WI38 (cell line): ENCODE data around the gene TMED10.

Experiments
- H3K4me3 ChIP-seq: 2 replicates; pipeline ENCODE4 v1.5.1; 2011; ENCODE audit warnings: low read depth, mild to moderate bottlenecking, control low read depth, low read length
- TF ChIP-seq, protein P1 (sequence below): IDR thresholded peaks from 2 replicates; pipeline ENCODE4 v1.5.1; 2012; ENCODE audit warnings: low read depth, mild to moderate bottlenecking, control low read depth, low read length

TMED10 gene

DNA sequence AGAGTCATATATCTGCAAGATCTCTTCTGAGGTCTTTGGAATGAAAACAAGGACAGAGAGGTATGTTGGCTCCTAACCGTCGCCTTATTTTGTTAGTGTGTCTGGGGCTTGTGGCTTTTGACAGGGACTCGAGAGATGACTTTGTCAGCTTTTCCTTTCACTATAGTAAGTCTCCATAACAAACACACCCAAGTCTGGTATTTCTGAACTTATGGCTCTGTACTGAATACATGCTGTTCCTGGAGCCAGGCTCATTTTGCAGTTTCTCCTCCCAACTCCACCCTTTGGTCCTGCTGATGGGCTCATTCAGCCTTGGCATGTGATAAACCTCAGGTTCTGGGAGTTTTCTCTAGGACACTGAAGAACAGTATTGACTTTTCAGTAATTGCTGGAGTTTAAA lies 27.7 kb upstream of the TMED10 start:
- TF ChIP-seq, protein P1, sequence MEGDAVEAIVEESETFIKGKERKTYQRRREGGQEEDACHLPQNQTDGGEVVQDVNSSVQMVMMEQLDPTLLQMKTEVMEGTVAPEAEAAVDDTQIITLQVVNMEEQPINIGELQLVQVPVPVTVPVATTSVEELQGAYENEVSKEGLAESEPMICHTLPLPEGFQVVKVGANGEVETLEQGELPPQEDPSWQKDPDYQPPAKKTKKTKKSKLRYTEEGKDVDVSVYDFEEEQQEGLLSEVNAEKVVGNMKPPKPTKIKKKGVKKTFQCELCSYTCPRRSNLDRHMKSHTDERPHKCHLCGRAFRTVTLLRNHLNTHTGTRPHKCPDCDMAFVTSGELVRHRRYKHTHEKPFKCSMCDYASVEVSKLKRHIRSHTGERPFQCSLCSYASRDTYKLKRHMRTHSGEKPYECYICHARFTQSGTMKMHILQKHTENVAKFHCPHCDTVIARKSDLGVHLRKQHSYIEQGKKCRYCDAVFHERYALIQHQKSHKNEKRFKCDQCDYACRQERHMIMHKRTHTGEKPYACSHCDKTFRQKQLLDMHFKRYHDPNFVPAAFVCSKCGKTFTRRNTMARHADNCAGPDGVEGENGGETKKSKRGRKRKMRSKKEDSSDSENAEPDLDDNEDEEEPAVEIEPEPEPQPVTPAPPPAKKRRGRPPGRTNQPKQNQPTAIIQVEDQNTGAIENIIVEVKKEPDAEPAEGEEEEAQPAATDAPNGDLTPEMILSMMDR = no peak
- H3K4me3 ChIP-seq = no peak overlapping the region

DNA sequence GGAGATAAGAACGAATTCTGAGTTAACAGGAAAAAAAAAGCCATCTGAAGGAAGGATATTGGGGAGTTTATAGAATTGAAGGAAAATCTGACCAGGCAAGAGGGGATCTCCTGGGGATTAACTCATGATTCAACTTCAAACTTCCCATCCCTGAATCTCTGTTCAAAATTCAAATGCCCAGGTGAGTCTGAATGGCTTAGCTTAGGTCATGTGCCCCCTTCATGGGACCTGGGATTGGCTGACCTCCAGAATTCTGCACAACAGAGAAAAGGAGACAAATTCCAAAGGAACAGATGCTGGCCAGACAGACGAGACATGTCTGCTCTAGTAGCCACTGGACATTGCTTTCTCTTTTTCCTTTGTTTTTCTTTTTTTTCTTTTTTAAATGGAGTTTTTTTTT lies 26.2 kb upstream of the TMED10 start:
- TF ChIP-seq, protein P1 = no peak

DNA sequence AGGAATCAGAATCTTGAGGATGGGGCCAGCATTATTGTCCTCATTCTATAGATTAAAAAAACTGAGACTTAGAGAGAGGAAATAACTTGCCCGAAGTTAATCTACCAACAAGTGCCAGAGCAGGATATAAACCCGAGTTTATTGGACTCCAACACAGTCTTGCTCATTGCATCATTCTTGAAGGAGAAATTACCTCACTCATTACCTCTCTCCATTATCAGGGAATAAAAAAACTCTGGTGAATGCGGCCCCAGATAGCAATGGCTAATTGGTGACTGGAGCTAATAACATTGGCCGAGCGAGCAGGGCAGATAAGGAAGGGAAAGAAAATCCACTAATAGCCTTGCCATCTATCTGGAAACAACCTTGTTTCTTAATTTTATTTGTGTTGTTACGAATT lies 24.7 kb upstream of the TMED10 start:
- no peak overlapping the region for H3K4me3 ChIP-seq
- TF ChIP-seq, protein P1 = no peak

More for the DNA sequence above, 26.2 kb upstream of the TMED10 start:
- H3K4me3 ChIP-seq = no peak overlapping the region

DNA sequence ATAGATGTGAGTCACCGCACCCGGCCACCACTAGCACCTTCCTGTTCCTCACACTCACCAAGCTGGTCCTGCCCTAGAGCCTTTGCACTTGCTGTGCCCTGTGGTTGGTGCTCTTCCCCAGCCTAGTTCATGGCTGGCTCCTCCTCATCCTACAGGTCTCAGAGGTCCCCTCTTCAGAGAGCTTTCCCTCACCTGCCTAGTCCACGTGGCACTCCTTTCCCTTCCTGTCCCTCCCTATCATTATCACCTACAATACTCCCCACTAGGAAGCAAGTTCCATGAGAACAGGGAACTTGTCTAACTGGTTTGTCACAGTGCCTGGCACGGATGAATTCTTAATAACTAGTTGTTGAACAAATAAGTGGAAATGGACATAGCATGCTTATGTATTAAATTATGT lies 24.0 kb upstream of the TMED10 start:
- no peak overlapping the region for H3K4me3 ChIP-seq
- TF ChIP-seq, protein P1 = no peak

DNA sequence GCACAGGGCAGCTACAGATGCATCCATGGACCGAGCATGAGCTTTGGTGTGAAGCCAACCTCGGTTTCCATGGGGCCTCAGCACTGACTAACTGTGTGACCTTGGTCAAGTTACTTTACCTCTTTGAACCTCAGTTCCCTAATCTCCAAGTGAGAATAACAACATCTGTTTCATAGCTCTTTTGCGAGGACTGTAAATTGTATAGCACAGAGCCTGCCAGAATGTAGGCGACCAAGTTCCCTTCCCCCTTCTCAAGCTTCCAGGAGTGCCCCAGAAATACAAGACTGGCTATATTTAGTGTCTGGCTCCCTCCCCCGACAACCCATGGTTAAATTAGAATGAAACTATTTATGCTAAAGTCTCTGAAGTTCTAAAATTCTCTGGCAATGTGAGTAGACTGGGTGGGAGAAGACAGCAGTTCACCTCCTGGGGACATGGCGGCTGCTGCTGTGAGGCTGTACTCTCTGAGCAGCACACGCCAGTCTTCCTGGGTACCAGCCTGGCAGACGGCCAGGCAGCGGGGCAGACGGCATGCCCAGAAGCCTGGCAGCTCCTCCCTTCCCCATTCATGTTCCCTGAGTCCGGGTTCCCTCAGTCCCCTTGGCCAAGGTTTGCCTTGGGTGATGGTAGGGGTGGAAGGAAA lies 22.0 kb upstream of the TMED10 start:
- H3K4me3 ChIP-seq = no peak overlapping the region
- TF ChIP-seq, protein P1 = no peak

DNA sequence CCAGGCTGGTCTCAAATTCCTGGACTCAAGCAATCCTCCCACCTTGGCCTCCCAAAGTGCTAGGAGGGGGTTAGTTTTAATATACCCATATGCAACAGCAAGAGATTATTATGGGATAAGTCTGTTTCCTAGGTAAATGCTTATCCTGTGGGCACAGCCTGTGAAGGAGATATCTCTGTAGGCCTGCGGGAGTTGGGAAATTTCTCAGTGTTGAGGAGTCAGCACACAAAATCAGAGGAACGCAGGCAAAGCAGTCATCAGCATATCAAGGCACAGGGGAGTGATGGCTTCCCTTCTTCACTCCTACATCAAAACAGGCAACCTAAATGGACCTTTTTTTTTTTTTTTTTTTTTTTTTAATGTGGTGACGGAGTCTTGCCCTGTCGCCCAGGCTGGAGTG lies 20.9 kb upstream of the TMED10 start:
- no peak overlapping the region for H3K4me3 ChIP-seq
- TF ChIP-seq, protein P1 = no peak

DNA sequence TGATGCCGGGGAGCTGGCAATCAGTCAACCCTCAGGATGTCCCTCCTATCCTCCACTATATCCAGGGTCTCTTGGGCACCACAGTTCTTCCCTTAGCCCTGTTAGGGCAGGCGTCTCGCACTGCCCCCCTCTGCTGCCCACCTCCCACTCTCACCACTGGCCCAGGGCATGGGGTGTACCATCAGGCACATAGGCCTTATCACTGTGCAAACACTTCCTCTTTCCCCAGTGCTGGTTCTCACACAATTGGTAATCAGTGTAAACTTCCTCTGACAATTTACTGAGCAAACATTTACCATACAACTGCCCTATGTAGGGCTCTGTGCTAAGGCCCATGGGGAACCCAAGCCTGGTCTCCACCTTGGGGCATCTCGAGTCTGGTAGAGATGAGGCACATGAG lies 20.1 kb upstream of the TMED10 start:
- H3K4me3 ChIP-seq = no peak overlapping the region
- TF ChIP-seq, protein P1 = no peak
